ENCODE measurements around the gene OCRL. TPM values are rescaled to one million over a fixed set of nuclear protein-coding genes. Genes with fewer than 3 reads are reported as not detected.

Gene OCRL
- 18.9 and 20.6 TPM in 2 replicates for total RNA-seq (2012; rRNA removed)
- 16.3 and 19.4 TPM in 2 replicates for polyA plus RNA-seq (2012; rRNA removed)
- polyA plus RNA-seq (2012; cell fraction: cytosol; rRNA removed) = 5.4 and 5.6 TPM in 2 replicates
- polyA plus RNA-seq (2012; cell fraction: nucleus; rRNA removed; ENCODE audit: low replicate concordance) = 5.1 and 26.5 TPM in 2 replicates
- Bru-seq, nascent RNA = percentile 69 among the genes with signal in this experiment
- percentile 75 among the genes with signal in this experiment for BruChase-seq, experiment 1, labeled RNA remaining after a 6-hour chase
- percentile 76 among the genes with signal in this experiment for BruChase-seq, experiment 2, labeled RNA remaining after a 2-hour chase
- long read RNA-seq, full-length matches to known transcripts = 13 of 28 reads
- long read RNA-seq, partial matches to known transcripts = 12 of 28 reads
- long read RNA-seq, other reads (novel, unspliced or antisense) = 3 of 28 reads

DNA sequence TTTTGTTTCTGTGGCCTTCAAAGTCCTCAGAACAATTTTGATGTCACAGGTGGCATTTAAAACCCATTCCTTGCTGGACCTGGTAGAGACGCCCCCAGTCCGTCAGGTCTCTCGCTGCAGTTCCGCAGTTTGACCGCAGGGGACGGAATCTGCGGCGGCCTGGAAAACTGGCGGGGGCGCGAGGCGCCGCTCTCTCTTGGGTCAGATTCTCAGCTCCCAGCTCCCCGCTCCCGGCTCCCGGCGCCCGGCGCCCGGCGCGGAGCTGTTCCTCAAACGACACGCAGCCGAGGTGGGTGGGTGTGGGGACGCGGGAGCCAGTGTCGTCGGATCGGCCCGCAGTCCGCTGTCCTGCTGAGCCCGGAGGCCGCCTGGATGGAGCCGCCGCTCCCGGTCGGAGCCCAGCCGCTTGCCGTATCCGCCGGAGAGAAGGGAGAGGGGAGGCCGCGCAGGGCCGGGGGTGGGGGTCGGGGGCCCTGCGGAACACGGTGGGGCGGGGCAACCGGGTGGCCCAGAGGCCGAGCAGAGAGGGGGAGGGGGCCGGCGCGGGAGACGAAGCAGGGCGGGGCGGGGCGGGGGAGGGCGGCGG lies at the start of gene OCRL:
Gene OCRL, plus strand, starts transcription at position 192 of the 586 bp plus-strand sequence. Its CDS starts 181 bp downstream, at position 373.
- Histone ChIP-seq H4K5ac (ENCODE audit: low read depth, low read length) (0 out of 2 replicates have a peak within 1 kb of the TSS, but pooled peaks have one; percentile 40), H3K27me3 (ENCODE audit: control insufficient read depth, insufficient read depth, low read length) (no peaks in the 10 kb centered on the region; the same call in 1 of the 2 replicates), H3K9me1 (ENCODE audit: insufficient read depth, low read length) (no peaks in the 10 kb centered on the region), H3K4me2 (ENCODE audit: low read depth, low read length) (peak within 1 kb of the TSS; percentile 76), H3K56ac (ENCODE audit: extremely low read depth, insufficient read depth, low read length) (0 out of 2 replicates have a peak within 1 kb of the TSS, but pooled peaks have one; percentile 3), H2BK5ac (ENCODE audit: low read depth, low read length, poor library complexity, severe bottlenecking) (no peak within 1 kb of the TSS), H3K27ac (ENCODE audit: insufficient read depth, low read length) (peak within 1 kb of the TSS; percentile 81), H2AK9ac (replicated peaks; ENCODE audit: low read depth, low read length, poor library complexity) (peak within 1 kb of the TSS; percentile 51), H3K79me1 (ENCODE audit: low read depth in 1 of 2, low read length in 2 of 2) (peaks cover 5 to 16% of the 10 kb centered on the region in 2 experiments), H2BK20ac (ENCODE audit: low read depth, low read length) (no peak within 1 kb of the TSS), H3K23ac (ENCODE audit: low read depth, low read length) (peak within 1 kb of the TSS; percentile 58; the same call in 1 of the 2 replicates), H3K4ac (ENCODE audit: low read depth, low read length) (peak within 1 kb of the TSS; percentile 74), H3K9ac (ENCODE audit: low read depth, low read length) (peak within 1 kb of the TSS; percentile 87), H4K20me1 (ENCODE audit: insufficient read depth, low read length) (no peaks in the 10 kb centered on the region), H4K91ac (ENCODE audit: insufficient read depth, low read depth, low read length) (peak within 1 kb of the TSS; percentile 15; the same call in 1 of the 2 replicates), H2BK120ac (ENCODE audit: low read depth, low read length) (no peak within 1 kb of the TSS), H2BK15ac (ENCODE audit: low read depth, low read length) (no peak within 1 kb of the TSS), H3K4me3 (ENCODE audit: insufficient read depth, low read depth, low read length) (peak within 1 kb of the TSS; percentile 92), H2AK5ac (ENCODE audit: low read depth, low read length) (peak within 1 kb of the TSS; percentile 43; the same call in 1 of the 2 replicates), H2AFZ (replicated peaks; ENCODE audit: low read length, poor library complexity) (peak within 1 kb of the TSS; percentile 94), H3K14ac (replicated peaks; ENCODE audit: low read depth, low read length) (peak within 1 kb of the TSS; percentile 79), H4K8ac (ENCODE audit: low read depth in 2 of 2, low read length in 2 of 2) (peak within 1 kb of the TSS in 1 of 2 experiments; percentile 76; a peak in 1 of 4 replicates), H3K9me3 (ENCODE audit: control insufficient read depth, insufficient read depth, low read length) (no peaks in the 10 kb centered on the region), H3K18ac (ENCODE audit: low read depth, low read length) (peak within 1 kb of the TSS; percentile 35; the same call in 1 of the 2 replicates), H3K4me1 (ENCODE audit: control insufficient read depth, insufficient read depth, low read length) (no peaks in the 10 kb centered on the region), H3K36me3 (ENCODE audit: control insufficient read depth, insufficient read depth, low read length) (no peaks in the 10 kb centered on the region; the same call in 1 of the 2 replicates)
- WGBS, 2 experiments (ENCODE audit: extremely low coverage in 2 of 2, insufficient read length in 1 of 2) = 0% methylated on average over 2 of the region's 60 CpGs; no CpG with 5 or more reads in 1 of the 2 experiments
- peak; percentile 97 for ATAC-seq (ENCODE audit: low read depth)
- ChIA-PET POLR2A (ENCODE audit: unreplicated experiment) (interaction anchor here (1.0 kb wide), 1 partner anchor 21 kb away, joined by 3 read pairs; no protein-coding TSS in a partner anchor), CTCF (no interaction called here)
- TF ChIP-seq MAZ (IDR thresholded peaks at IDR 0.05; ENCODE audit: borderline replicate concordance, low read depth, low read length) = peak; percentile 83; the same call in 1 of the 2 replicates
- no peak for TF ChIP-seq SMC3 (IDR thresholded peaks at IDR 0.05; ENCODE audit: low read depth, low read length)
- 0 out of 2 replicates have a peak, but pooled peaks have one; percentile 20 for TF ChIP-seq RAD21 (IDR thresholded peaks at IDR 0.05; ENCODE audit: low read length)
- TF ChIP-seq, protein P1, sequence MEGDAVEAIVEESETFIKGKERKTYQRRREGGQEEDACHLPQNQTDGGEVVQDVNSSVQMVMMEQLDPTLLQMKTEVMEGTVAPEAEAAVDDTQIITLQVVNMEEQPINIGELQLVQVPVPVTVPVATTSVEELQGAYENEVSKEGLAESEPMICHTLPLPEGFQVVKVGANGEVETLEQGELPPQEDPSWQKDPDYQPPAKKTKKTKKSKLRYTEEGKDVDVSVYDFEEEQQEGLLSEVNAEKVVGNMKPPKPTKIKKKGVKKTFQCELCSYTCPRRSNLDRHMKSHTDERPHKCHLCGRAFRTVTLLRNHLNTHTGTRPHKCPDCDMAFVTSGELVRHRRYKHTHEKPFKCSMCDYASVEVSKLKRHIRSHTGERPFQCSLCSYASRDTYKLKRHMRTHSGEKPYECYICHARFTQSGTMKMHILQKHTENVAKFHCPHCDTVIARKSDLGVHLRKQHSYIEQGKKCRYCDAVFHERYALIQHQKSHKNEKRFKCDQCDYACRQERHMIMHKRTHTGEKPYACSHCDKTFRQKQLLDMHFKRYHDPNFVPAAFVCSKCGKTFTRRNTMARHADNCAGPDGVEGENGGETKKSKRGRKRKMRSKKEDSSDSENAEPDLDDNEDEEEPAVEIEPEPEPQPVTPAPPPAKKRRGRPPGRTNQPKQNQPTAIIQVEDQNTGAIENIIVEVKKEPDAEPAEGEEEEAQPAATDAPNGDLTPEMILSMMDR (conservative IDR thresholded peaks at IDR 0.05; ENCODE audit: low read depth, low read length) = peak; percentile 62
- no TSS peak for BruUV-seq (replicated peaks)
- dilution Hi-C loops (cut with HindIII; ENCODE audit: low sequenced_read_pairs, unreplicated experiment) (no loop called here), intact Hi-C loops (cut with micrococcal nuclease) (no loop called here), in situ Hi-C loops (cut with MboI; ENCODE audit: low sequenced_read_pairs) (no loop called here)
- DNase-seq = peak; percentile 59

Data from IMR-90 (cell line).